Neural crest cell (in vitro differentiated cells): Measurements from ENCODE around the gene OXSR1. TPM values are rescaled to one million over a fixed set of nuclear protein-coding genes. Genes with fewer than 3 reads are reported as not detected.
"Not testable (repeated sequence)": the region's sequence is repeated elsewhere in the genome, so short reads cannot be mapped to it uniquely, and the experiment has no call there.

Source experiments
- DNase-seq: peaks from one replicate; pipeline ENCODE4 v3.0.0; 2021; ENCODE audit warnings: low read depth, mixed read lengths, low spot score
- H3K27ac Mint-ChIP-seq: one replicate; pipeline ENCODE4 v1.8.0; 2021; ENCODE audit warnings: mild to moderate bottlenecking, mixed read lengths; ENCODE audit not compliant: unreplicated experiment
- H3K27me3 Mint-ChIP-seq: 2 replicates; pipeline ENCODE4 v1.8.0; 2021; ENCODE audit warnings: low read depth, mild to moderate bottlenecking, mixed read lengths
- H3K36me3 Mint-ChIP-seq: 2 replicates; pipeline ENCODE4 v1.8.0; 2021; ENCODE audit warnings: low read depth, mild to moderate bottlenecking, mixed read lengths
- H3K4me1 Mint-ChIP-seq: 2 replicates; pipeline ENCODE4 v1.8.0; 2021; ENCODE audit warnings: mixed read lengths
- H3K4me3 Mint-ChIP-seq: one replicate; pipeline ENCODE4 v1.8.0; 2021; ENCODE audit warnings: mild to moderate bottlenecking, mixed read lengths
- H3K9me3 Mint-ChIP-seq: 2 replicates; pipeline ENCODE4 v1.8.0; 2021; ENCODE audit warnings: mixed read lengths
- total RNA-seq: library from RNA; stranded (reverse); gene quantifications from 2 replicates; pipeline ENCODE4 v1.2.1, GENCODE V29; 2021
- TF ChIP-seq, protein P1 (sequence below): fragments of 200-600 bp; sonication (generic); conservative IDR thresholded peaks from 2 replicates; pipeline ENCODE4 v1.5.0; 2021; ENCODE audit warnings: antibody characterized with exemption, mild to moderate bottlenecking

Gene OXSR1
- total RNA-seq, 1 donor from 2014 or later = 48.4 TPM

DNA sequence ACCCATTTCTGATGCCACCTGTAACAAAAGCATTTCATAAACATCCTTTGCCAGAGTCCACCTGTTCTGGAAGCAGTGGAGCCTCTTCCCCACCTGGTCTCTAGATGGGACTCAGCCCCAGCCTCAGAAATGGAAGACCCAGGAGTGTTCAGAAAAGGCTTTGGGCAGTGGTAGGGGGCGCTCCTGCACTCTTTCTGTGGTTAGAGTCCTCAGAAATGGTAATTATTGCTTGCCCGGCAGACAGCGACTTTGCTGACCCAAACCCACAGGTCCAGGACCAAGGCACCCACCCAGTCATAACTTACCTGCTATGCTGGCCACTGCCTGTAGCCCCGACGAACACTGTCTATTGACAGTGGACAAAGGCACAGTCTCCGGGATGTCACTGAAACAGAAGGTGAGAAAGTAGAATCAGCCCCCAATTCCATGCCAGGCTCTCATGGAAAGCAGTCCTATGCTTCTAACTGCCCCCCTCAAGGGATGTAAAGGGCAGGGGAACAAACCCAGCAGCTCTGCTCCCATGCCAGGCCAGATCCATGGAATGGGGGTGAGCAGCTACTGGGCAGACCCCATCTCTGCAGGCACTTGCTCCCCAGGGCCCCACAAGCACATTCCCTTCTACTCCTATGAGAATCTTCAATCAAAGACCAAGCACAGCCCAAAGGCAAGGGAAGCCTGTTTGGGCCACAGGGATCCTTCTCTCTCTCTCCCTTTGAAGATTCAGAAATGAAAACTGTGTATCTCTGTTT, 33.5 kb upstream of the OXSR1 start:
- no peak overlapping the region for H3K27ac Mint-ChIP-seq

DNA sequence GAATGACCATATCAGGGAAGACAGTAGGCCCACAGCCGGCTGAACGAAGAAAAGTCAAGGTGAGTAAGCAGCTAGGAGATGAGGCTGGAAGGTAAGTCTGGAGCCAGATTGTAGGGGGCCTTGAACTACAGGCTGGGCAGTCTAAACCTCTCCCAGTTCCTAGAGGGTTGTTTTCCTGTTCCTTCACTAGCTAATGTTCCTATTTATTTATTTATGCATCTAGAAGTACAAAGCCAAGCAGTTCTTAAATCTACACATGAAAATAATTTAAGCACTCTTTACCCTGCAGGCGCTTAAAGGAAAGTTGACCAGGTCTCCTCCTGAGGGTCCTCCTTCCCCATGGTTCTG, 32.2 kb upstream of the OXSR1 start:
- no peak for DNase-seq
- no peak overlapping the region for H3K27ac Mint-ChIP-seq
- no peaks in the 10 kb centered on the region for H3K9me3 Mint-ChIP-seq
- H3K36me3 Mint-ChIP-seq = peaks cover 3% of the 10 kb centered on the region
- H3K4me1 Mint-ChIP-seq = peaks cover 29% of the 10 kb centered on the region
- peak overlapping the region; percentile 44 for H3K4me3 Mint-ChIP-seq
- H3K27me3 Mint-ChIP-seq = no peaks in the 10 kb centered on the region
- TF ChIP-seq, protein P1, sequence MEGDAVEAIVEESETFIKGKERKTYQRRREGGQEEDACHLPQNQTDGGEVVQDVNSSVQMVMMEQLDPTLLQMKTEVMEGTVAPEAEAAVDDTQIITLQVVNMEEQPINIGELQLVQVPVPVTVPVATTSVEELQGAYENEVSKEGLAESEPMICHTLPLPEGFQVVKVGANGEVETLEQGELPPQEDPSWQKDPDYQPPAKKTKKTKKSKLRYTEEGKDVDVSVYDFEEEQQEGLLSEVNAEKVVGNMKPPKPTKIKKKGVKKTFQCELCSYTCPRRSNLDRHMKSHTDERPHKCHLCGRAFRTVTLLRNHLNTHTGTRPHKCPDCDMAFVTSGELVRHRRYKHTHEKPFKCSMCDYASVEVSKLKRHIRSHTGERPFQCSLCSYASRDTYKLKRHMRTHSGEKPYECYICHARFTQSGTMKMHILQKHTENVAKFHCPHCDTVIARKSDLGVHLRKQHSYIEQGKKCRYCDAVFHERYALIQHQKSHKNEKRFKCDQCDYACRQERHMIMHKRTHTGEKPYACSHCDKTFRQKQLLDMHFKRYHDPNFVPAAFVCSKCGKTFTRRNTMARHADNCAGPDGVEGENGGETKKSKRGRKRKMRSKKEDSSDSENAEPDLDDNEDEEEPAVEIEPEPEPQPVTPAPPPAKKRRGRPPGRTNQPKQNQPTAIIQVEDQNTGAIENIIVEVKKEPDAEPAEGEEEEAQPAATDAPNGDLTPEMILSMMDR = no peak

More for the DNA sequence above, 33.5 kb upstream of the OXSR1 start:
- Mint-ChIP-seq H3K9me3 (no peaks in the 10 kb centered on the region), H3K36me3 (peaks cover 3% of the 10 kb centered on the region), H3K4me1 (peaks cover 16% of the 10 kb centered on the region), H3K4me3 (peak overlapping the region; percentile 49), H3K27me3 (no peaks in the 10 kb centered on the region)
- peak; percentile 55 for DNase-seq
- TF ChIP-seq, protein P1 = peak; percentile 50

DNA sequence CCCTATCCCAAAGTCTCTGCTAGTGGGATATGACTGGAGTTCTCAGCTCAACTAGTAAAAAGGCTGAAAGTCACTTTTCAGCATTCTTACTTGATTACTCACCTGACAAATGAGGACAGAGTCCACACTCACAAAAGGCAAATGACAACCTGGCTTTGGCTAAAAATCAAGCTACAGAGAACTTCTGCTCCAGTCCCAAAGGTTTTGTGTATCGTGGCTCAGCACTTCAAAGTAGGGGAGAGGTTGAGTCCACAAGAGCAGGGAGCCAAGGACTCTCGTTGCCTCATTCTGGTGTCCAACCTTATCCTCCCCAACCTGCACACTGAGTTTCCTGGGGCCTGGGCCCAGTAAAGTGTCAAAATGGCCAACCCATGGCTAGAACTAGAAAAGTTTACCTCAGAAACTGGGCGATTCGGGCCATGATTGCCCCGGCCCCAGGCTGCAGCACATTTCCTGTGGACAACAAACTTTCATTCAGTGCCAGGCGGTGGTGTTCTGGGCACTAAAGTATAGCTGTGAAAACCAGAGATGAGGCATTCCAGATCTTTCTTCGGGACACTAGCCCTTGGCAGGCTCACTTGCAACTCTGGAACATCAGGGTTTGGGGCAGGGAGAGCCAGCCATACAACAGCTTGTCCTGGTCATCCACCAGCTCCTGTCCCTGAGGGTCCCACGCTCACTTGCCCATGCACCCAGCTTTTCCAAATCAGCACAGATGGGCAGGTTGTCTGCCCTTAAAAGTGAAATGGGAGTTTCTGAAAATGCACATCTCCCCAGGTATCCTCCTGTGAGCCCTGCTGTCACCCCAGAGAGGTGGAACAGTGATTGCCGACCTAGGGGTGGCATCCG, 31.6 kb upstream of the OXSR1 start:
- peaks cover 35% of the 10 kb centered on the region for H3K4me1 Mint-ChIP-seq
- no peaks in the 10 kb centered on the region for H3K9me3 Mint-ChIP-seq
- peaks cover 3% of the 10 kb centered on the region for H3K36me3 Mint-ChIP-seq
- H3K27ac Mint-ChIP-seq = no peak overlapping the region
- no peak for DNase-seq
- peak overlapping the region; percentile 97 for H3K4me3 Mint-ChIP-seq
- TF ChIP-seq, protein P1 = no peak
- H3K27me3 Mint-ChIP-seq = no peaks in the 10 kb centered on the region

DNA sequence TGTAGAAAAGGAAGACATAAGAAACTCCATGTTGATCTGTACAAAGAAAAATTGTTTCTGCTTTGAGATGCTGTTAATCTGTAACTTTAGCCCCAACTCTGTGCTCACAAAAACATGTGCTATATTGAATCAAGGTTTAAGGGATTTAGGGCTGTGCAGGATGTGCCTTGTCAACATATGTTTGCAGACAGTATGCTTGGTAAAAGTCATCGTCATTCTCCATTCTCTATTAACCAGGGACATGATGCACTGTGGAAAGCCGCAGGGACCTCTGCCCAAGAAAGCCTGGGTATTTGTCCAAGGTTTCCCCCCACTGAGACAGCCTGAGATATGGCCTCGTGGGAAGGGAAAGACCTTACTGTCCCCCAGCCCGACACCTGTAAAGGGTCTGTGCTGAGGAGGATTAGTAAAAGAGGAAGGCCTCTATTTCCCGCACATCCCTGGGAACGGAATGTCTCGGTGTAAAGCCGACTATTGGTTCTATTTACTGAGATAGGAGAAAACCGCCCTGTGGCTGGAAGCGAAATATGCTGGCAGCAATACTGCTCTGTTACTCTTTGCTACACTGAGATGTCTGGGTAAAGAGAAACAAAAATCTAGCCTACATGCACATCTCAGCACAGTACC, 30.7 kb upstream of the OXSR1 start:
- H3K9me3 Mint-ChIP-seq, H3K27me3 Mint-ChIP-seq, DNase-seq, H3K36me3 Mint-ChIP-seq: not testable (repeated sequence)
- Mint-ChIP-seq H3K27ac (peak overlapping the region; percentile 81), H3K4me3 (peak overlapping the region; percentile 97), H3K4me1 (peaks cover 43% of the 10 kb centered on the region)

DNA sequence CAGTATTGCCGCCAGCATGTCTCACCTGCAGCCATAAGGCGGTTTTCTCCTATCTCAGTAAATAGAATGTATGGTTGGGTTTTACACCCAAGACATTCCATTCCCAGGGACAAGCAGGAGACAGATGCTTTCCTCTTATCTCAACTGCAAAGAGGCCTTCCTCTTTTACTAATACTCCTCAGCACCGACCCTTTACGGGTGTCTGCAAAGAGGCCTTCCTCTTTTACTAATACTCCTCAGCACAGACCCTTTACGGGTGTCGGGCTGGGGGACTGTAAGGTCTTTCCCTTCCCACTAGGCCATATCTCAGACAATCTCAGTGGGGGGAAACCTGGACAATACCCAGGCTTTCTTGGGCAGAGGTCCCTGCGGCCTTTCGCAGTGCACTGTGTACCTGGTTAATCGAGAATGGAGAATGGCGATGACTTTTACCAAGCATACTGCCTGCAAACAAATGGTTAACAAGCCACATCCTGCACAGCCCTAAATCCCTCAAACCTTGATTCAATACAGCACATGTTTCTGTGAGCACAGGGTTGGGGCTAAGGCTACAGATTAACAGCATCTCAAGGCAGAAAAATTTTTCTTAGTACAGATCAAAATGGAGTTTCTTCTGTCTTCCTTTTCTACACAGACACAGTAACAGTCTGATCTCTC, 29.6 kb upstream of the OXSR1 start:
- Mint-ChIP-seq H3K4me3 (peak overlapping the region; percentile 97), H3K27ac (peak overlapping the region; percentile 82), H3K4me1 (peaks cover 49% of the 10 kb centered on the region)
- not testable (repeated sequence) for H3K36me3 Mint-ChIP-seq, DNase-seq, H3K9me3 Mint-ChIP-seq, H3K27me3 Mint-ChIP-seq

DNA sequence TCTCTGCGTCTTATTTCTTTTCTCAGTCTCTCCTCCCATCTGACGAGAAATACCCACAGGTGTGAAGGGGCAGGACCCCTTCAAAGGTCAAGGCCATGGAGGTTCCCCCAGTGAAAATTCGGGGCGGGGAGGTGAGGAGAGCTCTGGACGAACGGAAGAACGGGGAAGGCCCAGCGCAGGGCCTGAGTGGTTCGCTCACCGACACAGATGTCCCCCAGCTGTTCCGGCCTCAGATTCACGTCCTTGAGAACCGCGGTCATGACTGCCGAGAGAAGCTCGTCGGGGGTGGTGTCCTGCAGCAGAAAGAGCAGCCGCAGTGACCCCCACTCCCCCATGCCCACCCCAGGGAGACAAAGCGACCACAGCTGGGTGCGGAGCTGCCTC, 29.0 kb upstream of the OXSR1 start:
- H3K36me3 Mint-ChIP-seq = peaks cover 2% of the 10 kb centered on the region
- DNase-seq = no peak
- peak overlapping the region; percentile 82 for H3K27ac Mint-ChIP-seq
- TF ChIP-seq, protein P1 = no peak
- no peaks in the 10 kb centered on the region for H3K9me3 Mint-ChIP-seq
- no peaks in the 10 kb centered on the region for H3K27me3 Mint-ChIP-seq
- H3K4me1 Mint-ChIP-seq = peaks cover 49% of the 10 kb centered on the region
- H3K4me3 Mint-ChIP-seq = peak overlapping the region; percentile 97
